Measurements from ENCODE around the gene CFAP58.
"Not testable (repeated sequence)": the region's sequence is repeated elsewhere in the genome, so short reads cannot be mapped to it uniquely, and the experiment has no call there.

CFAP58 gene

GRCh38 chr10:104456802-104457542 is 103.3 kb downstream of the CFAP58 start:
- TF ChIP-seq CTCF (IDR thresholded peaks at IDR 0.05; ENCODE audit: control insufficient read depth, extremely low read depth, insufficient read depth): no peak
- H3K4me3 ChIP-seq (ENCODE audit: low read depth, low read length): no peak overlapping the region
- no peak for DNase-seq (ENCODE audit: low read depth)

- DNase-seq (ENCODE audit: low read depth): no peak
- H3K4me3 ChIP-seq (ENCODE audit: low read depth, low read length): no peak overlapping the region
- no peak for TF ChIP-seq CTCF (IDR thresholded peaks at IDR 0.05; ENCODE audit: control insufficient read depth, extremely low read depth, insufficient read depth)
These were observed 103.9 kb downstream of the CFAP58 start for GRCh38 chr10:104457543-104457828.

DNA sequence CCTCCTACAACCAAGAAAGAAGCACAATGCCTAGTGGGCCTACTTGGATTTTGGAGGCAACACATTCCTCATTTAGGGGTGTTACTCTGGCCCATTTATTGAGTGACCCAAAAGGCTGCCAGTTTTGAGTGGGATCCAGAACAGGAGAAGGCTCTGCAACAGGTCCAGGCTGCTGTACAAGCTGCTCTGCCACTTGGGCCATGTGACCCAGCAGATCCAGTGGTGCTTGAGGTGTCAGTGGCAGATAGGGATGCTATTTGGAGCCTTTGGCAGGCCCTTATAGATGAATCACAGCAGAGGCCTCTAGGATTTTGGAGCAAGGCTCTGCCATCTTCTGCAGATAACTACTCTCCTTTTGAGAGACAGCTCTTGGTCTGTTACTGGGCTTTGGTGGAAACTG is 111.9 kb downstream of the CFAP58 start:
- not testable (repeated sequence) for DNase-seq (ENCODE audit: low read depth); H3K4me3 ChIP-seq (ENCODE audit: low read depth, low read length)

GRCh38 chr10:104468818-104469217 is 115.2 kb downstream of the CFAP58 start:
- H3K4me3 ChIP-seq (ENCODE audit: low read depth, low read length); DNase-seq (ENCODE audit: low read depth): not testable (repeated sequence)

GRCh38 chr10:104472505-104472904 is 118.9 kb downstream of the CFAP58 start:
- DNase-seq (ENCODE audit: low read depth): no peak
- no peak overlapping the region for H3K4me3 ChIP-seq (ENCODE audit: low read depth, low read length)

GRCh38 chr10:104472957-104473745 is 119.5 kb downstream of the CFAP58 start:
- no peak overlapping the region for H3K4me3 ChIP-seq (ENCODE audit: low read depth, low read length)
- peak; percentile 59 for DNase-seq (ENCODE audit: low read depth)
- TF ChIP-seq CTCF (IDR thresholded peaks at IDR 0.05; ENCODE audit: control insufficient read depth, extremely low read depth, insufficient read depth): no peak

More at GRCh38 chr10:104472505-104472904, 118.9 kb downstream of the CFAP58 start:
- TF ChIP-seq CTCF (IDR thresholded peaks at IDR 0.05; ENCODE audit: control insufficient read depth, extremely low read depth, insufficient read depth): no peak

DNA sequence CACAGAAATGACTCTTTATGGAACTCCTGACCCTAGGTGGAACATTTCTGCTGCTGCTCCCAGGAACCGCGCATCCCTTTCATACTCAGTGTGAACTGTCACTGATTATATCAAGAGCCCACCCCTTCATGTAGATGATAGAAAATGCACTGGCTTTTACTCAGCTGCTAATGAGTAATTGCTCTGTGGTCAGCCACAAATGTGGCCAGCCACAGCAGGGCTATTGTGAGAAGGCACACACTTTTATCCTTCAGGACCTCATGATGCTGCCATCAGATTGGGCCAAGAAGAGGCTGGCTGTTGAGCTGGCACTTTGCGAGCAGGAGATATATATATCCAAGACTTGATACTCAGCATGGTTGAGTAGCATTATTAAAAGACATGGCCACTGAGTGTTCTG is 124.7 kb downstream of the CFAP58 start:
- no peak for TF ChIP-seq CTCF (IDR thresholded peaks at IDR 0.05; ENCODE audit: control insufficient read depth, extremely low read depth, insufficient read depth)
- H3K4me3 ChIP-seq (ENCODE audit: low read depth, low read length): no peak overlapping the region
- no peak for DNase-seq (ENCODE audit: low read depth)
